ENCODE results near the gene CLRN2. TPM values are rescaled to one million over a fixed set of nuclear protein-coding genes. Genes with fewer than 3 reads are reported as not detected.

Gene CLRN2
- total and polyA plus RNA-seq, 10 donors = not detected

Other genes starting within 250 kb of the CLRN2 start
- gene QDPR, start 3.1 kb upstream of the CLRN2 start, total RNA-seq = 10 to 100 TPM in 6 of 7 donors, 1 to 10 TPM in 1; 3.8 to 23.9 (median 19.0) TPM
- gene QDPR, start 3.1 kb upstream of the CLRN2 start, polyA plus RNA-seq = 10 to 100 TPM in 2 of 3 donors, 1 to 10 TPM in 1; 9.5 to 18.7 (median 13.7) TPM
- gene LAP3, start 62.0 kb downstream of the CLRN2 start, total RNA-seq = 100 to 1,000 TPM in 5 of 7 donors, 10 to 100 TPM in 2; 71.0 to 135 (median 121) TPM
- gene LAP3, start 62.0 kb downstream of the CLRN2 start, polyA plus RNA-seq = 10 to 100 TPM; 47.0 to 85.5 (median 52.5) TPM
- gene MED28, start 99.5 kb downstream of the CLRN2 start, total RNA-seq = 10 to 100 TPM; 20.4 to 62.5 (median 50.6) TPM
- 10 to 100 TPM in 2 of 3 donors, 1 to 10 TPM in 1; 8.9 to 17.5 (median 15.5) TPM for gene MED28, start 99.5 kb downstream of the CLRN2 start, polyA plus RNA-seq

All from spleen (tissue), 10 donors.